ENCODE data around the gene RAI1.

DNA sequence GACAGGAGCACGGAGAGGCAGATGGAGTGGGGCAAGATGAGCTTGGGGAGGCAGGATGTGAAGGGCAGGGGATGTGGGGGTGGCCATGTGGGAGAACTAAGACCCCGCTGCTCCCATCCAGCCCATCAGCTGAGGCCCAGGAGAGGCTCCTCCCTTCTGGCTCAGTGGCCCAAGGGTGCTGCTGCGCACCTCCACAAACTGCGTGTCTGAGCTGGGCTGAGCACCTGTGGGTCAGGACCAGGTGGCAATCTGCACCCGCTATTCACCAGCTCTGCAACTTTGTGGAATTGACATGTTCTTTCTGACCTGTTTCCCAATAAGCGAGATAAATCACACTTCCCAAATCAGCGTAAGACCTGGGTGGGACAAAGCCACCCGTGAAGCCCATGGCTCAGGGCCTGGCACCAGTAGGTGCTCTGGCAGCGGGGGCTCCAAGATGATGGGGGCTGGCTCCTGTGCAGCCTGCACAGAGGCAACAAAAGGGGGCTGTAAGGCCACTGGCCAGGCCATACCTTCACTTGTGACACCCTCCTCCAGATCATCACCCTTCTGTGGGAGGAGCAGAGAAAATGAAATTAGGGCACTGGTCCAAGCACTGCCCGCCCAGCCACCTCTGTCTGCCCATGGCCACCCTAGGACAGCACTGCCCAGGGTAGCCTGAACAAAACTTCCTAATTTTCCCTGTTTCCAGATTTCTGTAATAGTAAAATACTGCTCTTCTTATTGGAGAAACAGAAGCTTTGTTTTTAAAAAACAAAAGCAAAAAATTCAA, 167.2 kb downstream of the RAI1 start:
- TF ChIP-seq EZH2 (IDR thresholded peaks at IDR 0.05; ENCODE audit: low read depth, low read length, severe bottlenecking) (no peak), BACH1 (IDR thresholded peaks at IDR 0.05; ENCODE audit: low read length) (no peak), ZNF274 (IDR thresholded peaks at IDR 0.05; ENCODE audit: borderline replicate concordance, extremely low read depth, low read length) (no peak), MAFK (IDR thresholded peaks at IDR 0.05; ENCODE audit: low read depth, low read length) (no peak), NRF1 (IDR thresholded peaks at IDR 0.05; ENCODE audit: low read depth, low read length) (no peak), TAF1 (IDR thresholded peaks at IDR 0.05; ENCODE audit: low read depth, low read length) (no peak), TCF12 (IDR thresholded peaks at IDR 0.05; ENCODE audit: low read depth, low read length) (no peak)
- TF ChIP-seq, protein P1, sequence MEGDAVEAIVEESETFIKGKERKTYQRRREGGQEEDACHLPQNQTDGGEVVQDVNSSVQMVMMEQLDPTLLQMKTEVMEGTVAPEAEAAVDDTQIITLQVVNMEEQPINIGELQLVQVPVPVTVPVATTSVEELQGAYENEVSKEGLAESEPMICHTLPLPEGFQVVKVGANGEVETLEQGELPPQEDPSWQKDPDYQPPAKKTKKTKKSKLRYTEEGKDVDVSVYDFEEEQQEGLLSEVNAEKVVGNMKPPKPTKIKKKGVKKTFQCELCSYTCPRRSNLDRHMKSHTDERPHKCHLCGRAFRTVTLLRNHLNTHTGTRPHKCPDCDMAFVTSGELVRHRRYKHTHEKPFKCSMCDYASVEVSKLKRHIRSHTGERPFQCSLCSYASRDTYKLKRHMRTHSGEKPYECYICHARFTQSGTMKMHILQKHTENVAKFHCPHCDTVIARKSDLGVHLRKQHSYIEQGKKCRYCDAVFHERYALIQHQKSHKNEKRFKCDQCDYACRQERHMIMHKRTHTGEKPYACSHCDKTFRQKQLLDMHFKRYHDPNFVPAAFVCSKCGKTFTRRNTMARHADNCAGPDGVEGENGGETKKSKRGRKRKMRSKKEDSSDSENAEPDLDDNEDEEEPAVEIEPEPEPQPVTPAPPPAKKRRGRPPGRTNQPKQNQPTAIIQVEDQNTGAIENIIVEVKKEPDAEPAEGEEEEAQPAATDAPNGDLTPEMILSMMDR (IDR thresholded peaks at IDR 0.05; ENCODE audit: control extremely low read depth in 1 of 3, insufficient read depth in 1 of 3, low read depth in 1 of 3, low read length in 3 of 3) = no peak
- TF ChIP-seq, protein P2, sequence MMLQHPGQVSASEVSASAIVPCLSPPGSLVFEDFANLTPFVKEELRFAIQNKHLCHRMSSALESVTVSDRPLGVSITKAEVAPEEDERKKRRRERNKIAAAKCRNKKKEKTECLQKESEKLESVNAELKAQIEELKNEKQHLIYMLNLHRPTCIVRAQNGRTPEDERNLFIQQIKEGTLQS (IDR thresholded peaks at IDR 0.05; ENCODE audit: insufficient read depth, low read depth, low read length) = no peak

All from H1 (cell line).